SK-N-MC (cell line): Measurements from ENCODE around the gene RHOA.

Source experiments
- EZH2 ChIP-seq: fragments of 200-600 bp; sonication (generic); IDR thresholded peaks from one replicate; pipeline ENCODE4 v1.6.1; 2017; ENCODE audit warnings: antibody characterized with exemption
- FOXP2 ChIP-seq: optimal IDR thresholded peaks from 2 replicates; pipeline ENCODE3; 2011; ENCODE audit warnings: mild to moderate bottlenecking, moderate library complexity; ENCODE audit not compliant: insufficient read depth; ENCODE audit errors: extremely low read length, control extremely low read depth
- POLR2AphosphoS5 ChIP-seq: IDR thresholded peaks from 2 replicates; pipeline ENCODE4 v1.6.1; 2012; ENCODE audit warnings: mild to moderate bottlenecking, low read depth, low read length, borderline replicate concordance

GRCh38 chr3:49377483-49377882 is 34.3 kb downstream of the RHOA start:
- TF ChIP-seq POLR2AphosphoS5 (no peak), EZH2 (no peak), FOXP2 (no peak)
